Astrocyte (in vitro differentiated cells and primary cell): ENCODE measurements around the gene RABEP1. TPM values are rescaled to one million over a fixed set of nuclear protein-coding genes. Genes with fewer than 3 reads are reported as not detected.

Source experiments
- DNase-seq: peaks from one replicate; pipeline ENCODE4 v3.0.0-alpha.2; 2010; ENCODE audit warnings: low read depth
- FAIRE-seq: peaks from 2 replicates; lab custom pipeline; 2011; peaks lifted over from hg19 to GRCh38; lab: Jason Lieb, UNC
- H2AFZ ChIP-seq: 2 replicates; pipeline ENCODE4 v1.6.0; 2012; ENCODE audit warnings: low read depth, low read length, inconsistent platforms
- H3K27ac ChIP-seq: 2 replicates; pipeline ENCODE4 v1.5.1; 2011; ENCODE audit warnings: low read depth, low read length, inconsistent platforms
- H3K27me3 ChIP-seq: 2 replicates; pipeline ENCODE4 v1.6.0; 2011; ENCODE audit warnings: low read length, inconsistent platforms; ENCODE audit not compliant: insufficient read depth
- H3K36me3 ChIP-seq: 2 replicates; pipeline ENCODE4 v1.5.1; 2011; ENCODE audit warnings: low read length, inconsistent platforms; ENCODE audit not compliant: insufficient read depth
- H3K4me1 ChIP-seq: 2 replicates; pipeline ENCODE4 v1.5.1; 2011; ENCODE audit warnings: low read length, inconsistent platforms; ENCODE audit not compliant: insufficient read depth
- H3K4me2 ChIP-seq: 2 replicates; pipeline ENCODE4 v1.6.0; 2012; ENCODE audit warnings: low read length, inconsistent platforms
- H3K4me3 ChIP-seq: 2 replicates; pipeline ENCODE4 v1.5.1; 2011; ENCODE audit warnings: low read depth, mild to moderate bottlenecking, low read length, inconsistent platforms; ENCODE audit not compliant: insufficient read depth
- H3K79me2 ChIP-seq: 2 replicates; pipeline ENCODE4 v1.6.0; 2012; ENCODE audit warnings: mild to moderate bottlenecking, low read length, inconsistent platforms; ENCODE audit not compliant: insufficient read depth
- H3K9ac ChIP-seq: 2 replicates; pipeline ENCODE4 v1.6.0; 2012; ENCODE audit warnings: mild to moderate bottlenecking, low read length, inconsistent platforms
- H3K9me3 ChIP-seq: 2 replicates; pipeline ENCODE4 v1.5.1; 2012; ENCODE audit warnings: low read depth, mild to moderate bottlenecking, low read length, inconsistent platforms; ENCODE audit not compliant: insufficient read depth
- H4K20me1 ChIP-seq: 2 replicates; pipeline ENCODE4 v1.6.0; 2012; ENCODE audit warnings: low read length, inconsistent platforms; ENCODE audit not compliant: insufficient read depth
- H3K27ac Mint-ChIP-seq: one replicate; pipeline ENCODE4 v1.8.0; 2021; ENCODE audit warnings: mild to moderate bottlenecking, mixed read lengths; ENCODE audit not compliant: unreplicated experiment
- H3K27me3 Mint-ChIP-seq: one replicate; pipeline ENCODE4 v1.8.0; 2021; ENCODE audit warnings: low read depth, mixed read lengths; ENCODE audit not compliant: unreplicated experiment
- H3K36me3 Mint-ChIP-seq: one replicate; pipeline ENCODE4 v1.8.0; 2021; ENCODE audit warnings: low read depth, mixed read lengths; ENCODE audit not compliant: unreplicated experiment
- H3K4me1 Mint-ChIP-seq: one replicate; pipeline ENCODE4 v1.8.0; 2021; ENCODE audit warnings: low read depth, mixed read lengths; ENCODE audit not compliant: unreplicated experiment
- H3K4me3 Mint-ChIP-seq: one replicate; pipeline ENCODE4 v1.8.0; 2021; ENCODE audit warnings: mild to moderate bottlenecking, moderate library complexity, mixed read lengths; ENCODE audit not compliant: unreplicated experiment
- H3K9me3 Mint-ChIP-seq: one replicate; pipeline ENCODE4 v1.8.0; 2021; ENCODE audit warnings: mild to moderate bottlenecking, mixed read lengths; ENCODE audit not compliant: unreplicated experiment
- EZH2 ChIP-seq: IDR thresholded peaks from 2 replicates; pipeline ENCODE4 v1.6.1; 2012; ENCODE audit warnings: mild to moderate bottlenecking, low read length, inconsistent platforms; ENCODE audit not compliant: insufficient read depth
- total RNA-seq: library from RNA; stranded (reverse); gene quantifications from 2 replicates; pipeline ENCODE4 v1.2.1, GENCODE V29; 2021
- TF ChIP-seq, protein P1 (sequence below): IDR thresholded peaks from 2 replicates; pipeline ENCODE4 v1.5.1; 2011; ENCODE audit warnings: low read depth, mild to moderate bottlenecking, inconsistent platforms, low read length, moderate library complexity; ENCODE audit not compliant: insufficient read depth

Gene RABEP1
- total RNA-seq, 1 donor from 2014 or later, result 49.0 TPM

- H3K9ac ChIP-seq, result no peak overlapping the region
- H3K4me1 ChIP-seq, result peaks cover 34% of the 10 kb centered on the region
- no peak overlapping the region for H3K27ac Mint-ChIP-seq
- H3K36me3 Mint-ChIP-seq, result peaks cover 10% of the 10 kb centered on the region
- peaks cover 36% of the 10 kb centered on the region for H4K20me1 ChIP-seq
- H3K79me2 ChIP-seq, result peaks cover 72% of the 10 kb centered on the region
- H3K4me3 ChIP-seq, result no peak overlapping the region
- H3K9me3 Mint-ChIP-seq, result no peaks in the 10 kb centered on the region
- H3K4me1 Mint-ChIP-seq, result peaks cover 19% of the 10 kb centered on the region
- H3K4me3 Mint-ChIP-seq, result no peak overlapping the region
- no peak overlapping the region for H3K4me2 ChIP-seq
- no peaks in the 10 kb centered on the region for H3K27me3 ChIP-seq
- H2AFZ ChIP-seq, result no peak overlapping the region
- H3K27me3 Mint-ChIP-seq, result no peaks in the 10 kb centered on the region
- no peak overlapping the region for H3K27ac ChIP-seq
- DNase-seq (no peak), FAIRE-seq (no peak)
- H3K9me3 ChIP-seq, result no peaks in the 10 kb centered on the region
- TF ChIP-seq, protein P1, sequence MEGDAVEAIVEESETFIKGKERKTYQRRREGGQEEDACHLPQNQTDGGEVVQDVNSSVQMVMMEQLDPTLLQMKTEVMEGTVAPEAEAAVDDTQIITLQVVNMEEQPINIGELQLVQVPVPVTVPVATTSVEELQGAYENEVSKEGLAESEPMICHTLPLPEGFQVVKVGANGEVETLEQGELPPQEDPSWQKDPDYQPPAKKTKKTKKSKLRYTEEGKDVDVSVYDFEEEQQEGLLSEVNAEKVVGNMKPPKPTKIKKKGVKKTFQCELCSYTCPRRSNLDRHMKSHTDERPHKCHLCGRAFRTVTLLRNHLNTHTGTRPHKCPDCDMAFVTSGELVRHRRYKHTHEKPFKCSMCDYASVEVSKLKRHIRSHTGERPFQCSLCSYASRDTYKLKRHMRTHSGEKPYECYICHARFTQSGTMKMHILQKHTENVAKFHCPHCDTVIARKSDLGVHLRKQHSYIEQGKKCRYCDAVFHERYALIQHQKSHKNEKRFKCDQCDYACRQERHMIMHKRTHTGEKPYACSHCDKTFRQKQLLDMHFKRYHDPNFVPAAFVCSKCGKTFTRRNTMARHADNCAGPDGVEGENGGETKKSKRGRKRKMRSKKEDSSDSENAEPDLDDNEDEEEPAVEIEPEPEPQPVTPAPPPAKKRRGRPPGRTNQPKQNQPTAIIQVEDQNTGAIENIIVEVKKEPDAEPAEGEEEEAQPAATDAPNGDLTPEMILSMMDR, result no peak
- no peak for TF ChIP-seq EZH2
- H3K36me3 ChIP-seq, result peaks cover 15% of the 10 kb centered on the region
Observed at GRCh38 chr17:5416901-5417300, 134.8 kb downstream of the RABEP1 start.

- H3K9ac ChIP-seq, result peak overlapping the region; percentile 97
- peaks cover 26% of the 10 kb centered on the region for H4K20me1 ChIP-seq
- Mint-ChIP-seq H3K27ac (peak overlapping the region; percentile 95), H3K4me3 (peak overlapping the region; percentile 97), H3K36me3 (peaks cover 3% of the 10 kb centered on the region), H3K9me3 (no peaks in the 10 kb centered on the region), H3K27me3 (no peaks in the 10 kb centered on the region), H3K4me1 (peaks cover 18% of the 10 kb centered on the region)
- H3K4me2 ChIP-seq, result peak overlapping the region; percentile 91
- DNase-seq (peak; percentile 55), FAIRE-seq (no peak)
- peak overlapping the region; percentile 95 for H3K4me3 ChIP-seq
- no peaks in the 10 kb centered on the region for H3K27me3 ChIP-seq
- peak overlapping the region; percentile 95 for H2AFZ ChIP-seq
- no peak for TF ChIP-seq EZH2
- TF ChIP-seq, protein P1, result no peak
- peaks cover 33% of the 10 kb centered on the region for H3K4me1 ChIP-seq
- H3K79me2 ChIP-seq, result peaks cover 66% of the 10 kb centered on the region
- H3K27ac ChIP-seq, result peak overlapping the region; percentile 93
- no peaks in the 10 kb centered on the region for H3K9me3 ChIP-seq
- H3K36me3 ChIP-seq, result peaks cover 11% of the 10 kb centered on the region
Observed at GRCh38 chr17:5418858-5419355, 136.8 kb downstream of the RABEP1 start.

DNA sequence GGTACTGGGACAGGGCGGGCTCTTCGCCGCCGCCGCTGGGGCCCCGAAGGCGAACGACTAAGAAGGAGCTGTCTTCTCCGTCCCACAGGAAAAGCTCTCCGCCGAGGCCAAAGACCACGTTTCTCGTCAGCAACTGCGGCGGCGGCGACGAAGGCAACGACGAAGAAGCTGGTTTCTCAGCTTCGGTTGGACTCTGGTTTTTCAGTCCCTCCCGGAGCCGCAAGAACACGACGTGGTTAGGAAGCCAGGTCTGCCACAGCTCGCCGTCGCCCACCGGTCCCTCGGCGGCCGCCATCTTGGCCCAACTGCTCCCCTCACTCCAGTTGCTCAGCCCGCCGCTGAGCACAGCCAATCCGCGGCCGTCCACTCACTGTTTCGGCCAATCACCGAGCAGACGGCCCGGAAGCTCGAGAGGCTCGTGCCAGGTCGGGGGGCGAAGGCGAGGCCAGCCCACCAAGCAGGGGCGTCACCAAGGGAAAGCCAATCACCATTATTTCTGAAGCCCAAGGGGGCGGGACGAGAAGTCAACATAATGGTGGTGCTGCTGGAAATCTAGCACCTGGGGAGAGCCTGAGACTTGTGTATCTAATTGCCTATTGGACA, 137.4 kb downstream of the RABEP1 start, which contains the start of gene NUP88:
TSS of gene NUP88 (minus strand) at position 307 of the 603 bp plus-strand sequence. CDS start at position 295, 12 bp downstream.
- DNase-seq (peak; percentile 95), FAIRE-seq (no peak)
- peak within 1 kb of the TSS; percentile 97 for H3K9ac ChIP-seq
- peak within 1 kb of the TSS; percentile 95 for H3K27ac Mint-ChIP-seq
- peak within 1 kb of the TSS; percentile 91 for H3K4me2 ChIP-seq
- peak within 1 kb of the TSS; percentile 95 for H3K4me3 ChIP-seq
- no peaks in the 10 kb centered on the region for H3K9me3 Mint-ChIP-seq
- peaks cover 26% of the 10 kb centered on the region for H4K20me1 ChIP-seq
- H3K4me1 ChIP-seq, result peaks cover 29% of the 10 kb centered on the region
- H3K79me2 ChIP-seq, result peaks cover 66% of the 10 kb centered on the region
- peak within 1 kb of the TSS; percentile 93 for H3K27ac ChIP-seq
- no peak for TF ChIP-seq EZH2
- TF ChIP-seq, protein P1, result no peak
- peaks cover 3% of the 10 kb centered on the region for H3K36me3 Mint-ChIP-seq
- H3K9me3 ChIP-seq, result no peaks in the 10 kb centered on the region
- peak within 1 kb of the TSS; percentile 95 for H2AFZ ChIP-seq
- peak within 1 kb of the TSS; percentile 97 for H3K4me3 Mint-ChIP-seq
- no peaks in the 10 kb centered on the region for H3K27me3 ChIP-seq
- peaks cover 14% of the 10 kb centered on the region for H3K36me3 ChIP-seq
- H3K4me1 Mint-ChIP-seq, result peaks cover 18% of the 10 kb centered on the region
- no peaks in the 10 kb centered on the region for H3K27me3 Mint-ChIP-seq
